Measurements from ENCODE around the gene TEAD4. TPM values are rescaled to one million over a fixed set of nuclear protein-coding genes. Genes with fewer than 3 reads are reported as not detected.

The TEAD4 gene
- total RNA-seq, 4 donors from 2014 or later: 28.5 to 50.9 (median 37.0) TPM

DNA sequence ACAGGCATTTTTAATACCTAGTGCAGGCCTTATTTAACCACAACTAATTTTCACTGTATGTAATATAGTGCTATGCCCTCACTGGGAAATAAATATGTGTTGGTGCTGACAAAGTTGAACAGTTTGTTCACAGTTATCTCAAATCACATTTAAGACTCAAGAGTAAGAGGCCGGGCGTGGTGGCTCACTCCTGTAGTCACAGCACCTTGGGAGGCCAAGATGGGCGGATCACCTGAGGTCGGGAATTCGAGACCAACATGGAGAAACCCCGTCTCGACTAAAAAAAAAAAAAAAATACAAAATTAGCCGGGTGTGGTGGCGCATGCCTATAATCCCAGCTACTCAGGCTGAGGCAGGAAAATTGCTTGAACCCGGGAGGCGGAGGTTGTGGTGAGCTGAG is 22.9 kb upstream of the TEAD4 start:
- no peak overlapping the region for H3K27ac ChIP-seq
- H3K4me1 ChIP-seq: peaks cover 4 to 8% of the 10 kb centered on the region in 2 donors
- H3K36me3 ChIP-seq: peaks cover 23 to 25% of the 10 kb centered on the region in 2 donors
- WGBS, 2 donors: 96 to 97% methylated on average over 11 of the region's 11 CpGs
- TF ChIP-seq CTCF (IDR thresholded peaks at IDR 0.05) (no peak), POLR2A (IDR thresholded peaks at IDR 0.05) (no peak)
- H3K4me3 ChIP-seq (replicated peaks in 1 of 3): no peak overlapping the region
- no peaks in the 10 kb centered on the region for H3K27me3 ChIP-seq
- intact Hi-C loops (cut with DNase I): no loop called here
- H3K9me3 ChIP-seq: no peaks in the 10 kb centered on the region
- no peak for DNase-seq

GRCh38 chr12:2937500-2937899 is 21.7 kb upstream of the TEAD4 start:
- Histone ChIP-seq H3K27me3 (no peaks in the 10 kb centered on the region), H3K4me1 (peaks cover 4 to 8% of the 10 kb centered on the region in 2 donors), H3K9me3 (no peaks in the 10 kb centered on the region), H3K4me3 (replicated peaks in 1 of 3) (no peak overlapping the region), H3K36me3 (peaks cover 15 to 25% of the 10 kb centered on the region in 2 donors), H3K27ac (no peak overlapping the region)
- intact Hi-C loops (cut with DNase I): no loop called here
- TF ChIP-seq CTCF (IDR thresholded peaks at IDR 0.05) (no peak), POLR2A (IDR thresholded peaks at IDR 0.05) (no peak)
- WGBS, 2 donors: 87 to 92% methylated on average over 3 of the region's 3 CpGs
- DNase-seq: no peak

- peaks cover 15 to 25% of the 10 kb centered on the region in 2 donors for H3K36me3 ChIP-seq
- H3K27ac ChIP-seq: no peak overlapping the region
- H3K9me3 ChIP-seq: no peaks in the 10 kb centered on the region
- 94 to 97% methylated on average over 5 of the region's 5 CpGs for WGBS, 2 donors
- H3K27me3 ChIP-seq: no peaks in the 10 kb centered on the region
- TF ChIP-seq POLR2A (IDR thresholded peaks at IDR 0.05): no peak
- TF ChIP-seq CTCF (IDR thresholded peaks at IDR 0.05): no peak
- intact Hi-C loops (cut with DNase I): no loop called here
- peaks cover under 1 to 3% of the 10 kb centered on the region in 2 donors for H3K4me1 ChIP-seq
- no peak for DNase-seq
- H3K4me3 ChIP-seq (replicated peaks in 1 of 3): no peak overlapping the region
Observed at GRCh38 chr12:2939191-2939590, 20.0 kb upstream of the TEAD4 start.

- no peaks in the 10 kb centered on the region for H3K27me3 ChIP-seq
- H3K4me3 ChIP-seq (replicated peaks in 1 of 3): no peak overlapping the region
- 78% methylated on average over 10 of the region's 10 CpGs for WGBS, 2 donors
- H3K27ac ChIP-seq: no peak overlapping the region
- H3K4me1 ChIP-seq: peaks cover 0 to 8% of the 10 kb centered on the region in 2 donors
- no peak for DNase-seq
- TF ChIP-seq POLR2A (IDR thresholded peaks at IDR 0.05) (no peak), CTCF (IDR thresholded peaks at IDR 0.05) (no peak)
- no peaks in the 10 kb centered on the region for H3K9me3 ChIP-seq
- intact Hi-C loops (cut with DNase I): loop anchor here (5.0 kb wide), 1 partner anchor 53 kb away; no protein-coding TSS in a partner anchor
- H3K36me3 ChIP-seq: peaks cover 15 to 25% of the 10 kb centered on the region in 2 donors
Observed at GRCh38 chr12:2940564-2940963, 18.6 kb upstream of the TEAD4 start.

- Histone ChIP-seq H3K27ac (no peak overlapping the region), H3K9me3 (no peaks in the 10 kb centered on the region), H3K4me3 (replicated peaks in 1 of 3) (no peak overlapping the region), H3K4me1 (peaks cover 0 to 8% of the 10 kb centered on the region in 2 donors), H3K27me3 (no peaks in the 10 kb centered on the region), H3K36me3 (peaks cover 15 to 25% of the 10 kb centered on the region in 2 donors)
- no peak for DNase-seq
- WGBS, 2 donors: 79 to 80% methylated on average over 8 of the region's 8 CpGs
- TF ChIP-seq CTCF (IDR thresholded peaks at IDR 0.05) (no peak), POLR2A (IDR thresholded peaks at IDR 0.05) (no peak)
- intact Hi-C loops (cut with DNase I): loop anchor here (5.0 kb wide), 1 partner anchor 54 kb away; no protein-coding TSS in a partner anchor
Observed at GRCh38 chr12:2941524-2941923, 17.7 kb upstream of the TEAD4 start.

Data from thyroid gland (tissue), 4 donors.